Gastroesophageal sphincter (tissue), 3 donors: Measurements from ENCODE around the gene C20orf96.

Source experiments
- CTCF ChIP-seq, 4 experiments: fragments of 200-600 bp in 2 of 4; fragments of 450-650 bp in 2 of 4; sonication (generic) in 1 of 4; IDR thresholded peaks; one replicate each; pipeline ENCODE4 v1.5.1; 2017 to 2019; ENCODE audit warnings: antibody characterized with exemption in 4 of 4, mild to moderate bottlenecking in 2 of 4, moderate library complexity in 2 of 4
- POLR2AphosphoS5 ChIP-seq: sonication (generic); formaldehyde crosslinking; IDR thresholded peaks from one replicate; pipeline ENCODE4 v1.6.1; 2017; ENCODE audit warnings: antibody characterized with exemption

- TF ChIP-seq CTCF (IDR thresholded peaks at IDR 0.05) (no peak), POLR2AphosphoS5 (no peak)
Observed at GRCh38 chr20:221258-221830, 69.2 kb downstream of the C20orf96 start.
